Testis (tissue), 2 donors: ENCODE results near the gene ZEB2.

Experiments
- CTCF ChIP-seq, 3 experiments: fragments of 450-650 bp in 2 of 3; fragments of 200-600 bp in 1 of 3; sonication (generic) in 1 of 3; IDR thresholded peaks; one replicate each; pipeline ENCODE4 v1.5.1; 2016 to 2019; ENCODE audit warnings: antibody characterized with exemption in 3 of 3, mild to moderate bottlenecking in 2 of 3, moderate library complexity in 1 of 3
- POLR2A ChIP-seq: fragments of 450-650 bp; IDR thresholded peaks from one replicate; pipeline ENCODE4 v1.6.1; 2017; ENCODE audit warnings: antibody characterized with exemption, mild to moderate bottlenecking, moderate library complexity

- TF ChIP-seq CTCF (IDR thresholded peaks at IDR 0.05) (no peak), POLR2A (no peak)
Measured at GRCh38 chr2:144559681-144560080, 39.8 kb upstream of the ZEB2 start.
